ENCODE data around the gene MTARC1. TPM values are rescaled to one million over a fixed set of nuclear protein-coding genes. Genes with fewer than 3 reads are reported as not detected.
A peak's percentile ranks its signal among the peaks of the same experiment; 100 is the strongest.

Gene MTARC1
- total and polyA plus RNA-seq, 7 donors, result 5.3 to 31.4 (median 11.2) TPM

DNA sequence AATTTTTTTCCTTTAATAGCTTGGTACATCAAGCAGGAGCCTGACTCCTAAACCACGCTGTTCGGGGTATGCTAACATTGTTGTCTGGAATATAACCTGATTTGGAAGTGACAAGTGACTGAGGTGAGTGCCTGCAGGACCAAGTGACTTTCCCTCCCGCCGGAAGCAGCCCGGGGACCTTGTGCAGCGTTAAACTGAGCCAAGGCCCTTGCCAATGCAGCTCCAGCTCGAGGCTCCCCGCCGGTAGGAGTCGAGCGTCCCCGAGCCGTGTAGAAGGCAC lies 716 bp upstream of the MTARC1 start:
- 21 to 28% methylated on average over 13 of the region's 13 CpGs for WGBS, 2 donors
- DNase-seq, result no peak
- intact Hi-C loops (cut with DNase I), result no loop called here
- Histone ChIP-seq H3K36me3 (peaks cover 0 to 10% (median 0%) of the 10 kb centered on the region in 4 donors), H3K4me3 (peak overlapping the region; percentile 42 to 78 (median 62)), H3K4me1 (peaks cover 0 to 30% (median 23%) of the 10 kb centered on the region in 4 donors), H3K27ac (peak overlapping the region; percentile 65 to 83 (median 80)), H3K27me3 (no peaks in the 10 kb centered on the region), H3K9me3 (no peaks in the 10 kb centered on the region)
- TF ChIP-seq CTCF (IDR thresholded peaks at IDR 0.05), result peak in 1 of 4 experiments; percentile 3
- TF ChIP-seq EP300 (IDR thresholded peaks at IDR 0.05), result no peak

GRCh38 chr1:220787069-220787619 lies 431 bp downstream of the MTARC1 start:
- peaks cover 0 to 36% (median 23%) of the 10 kb centered on the region in 4 donors for H3K4me1 ChIP-seq
- peak; percentile 64 for DNase-seq
- H3K27ac ChIP-seq, result peak overlapping the region; percentile 65 to 83 (median 80)
- peaks cover 0 to 5% (median 0%) of the 10 kb centered on the region in 4 donors for H3K36me3 ChIP-seq
- WGBS, 2 donors, result 4 to 7% methylated on average over 32 of the region's 32 CpGs
- H3K4me3 ChIP-seq, result peak overlapping the region; percentile 42 to 78 (median 62)
- no peak for TF ChIP-seq POLR2A (IDR thresholded peaks at IDR 0.05)
- TF ChIP-seq POLR2AphosphoS5 (IDR thresholded peaks at IDR 0.05), result no peak
- no peak for TF ChIP-seq CTCF (IDR thresholded peaks at IDR 0.05)
- no peak for TF ChIP-seq EP300 (IDR thresholded peaks at IDR 0.05)
- H3K27me3 ChIP-seq, result no peaks in the 10 kb centered on the region
- H3K9me3 ChIP-seq, result no peaks in the 10 kb centered on the region
- intact Hi-C loops (cut with DNase I), result no loop called here

- Histone ChIP-seq H3K27me3 (no peaks in the 10 kb centered on the region), H3K4me1 (peaks cover 0 to 36% (median 23%) of the 10 kb centered on the region in 4 donors), H3K36me3 (peaks cover 0 to 5% (median 0%) of the 10 kb centered on the region in 4 donors), H3K9me3 (no peaks in the 10 kb centered on the region), H3K4me3 (no peak overlapping the region), H3K27ac (peak overlapping the region in 3 of 4 donors; percentile 22 to 83 (median 82))
- TF ChIP-seq CTCF (IDR thresholded peaks at IDR 0.05), result no peak
- no peak for TF ChIP-seq POLR2A (IDR thresholded peaks at IDR 0.05)
- no peak for TF ChIP-seq EP300 (IDR thresholded peaks at IDR 0.05)
- no peak for TF ChIP-seq POLR2AphosphoS5 (IDR thresholded peaks at IDR 0.05)
- peak; percentile 51 for DNase-seq
- 81 to 87% methylated on average over 7 of the region's 7 CpGs for WGBS, 2 donors
- intact Hi-C loops (cut with DNase I), result no loop called here
Measured at GRCh38 chr1:220788900-220789299, 2.2 kb downstream of the MTARC1 start.

DNA sequence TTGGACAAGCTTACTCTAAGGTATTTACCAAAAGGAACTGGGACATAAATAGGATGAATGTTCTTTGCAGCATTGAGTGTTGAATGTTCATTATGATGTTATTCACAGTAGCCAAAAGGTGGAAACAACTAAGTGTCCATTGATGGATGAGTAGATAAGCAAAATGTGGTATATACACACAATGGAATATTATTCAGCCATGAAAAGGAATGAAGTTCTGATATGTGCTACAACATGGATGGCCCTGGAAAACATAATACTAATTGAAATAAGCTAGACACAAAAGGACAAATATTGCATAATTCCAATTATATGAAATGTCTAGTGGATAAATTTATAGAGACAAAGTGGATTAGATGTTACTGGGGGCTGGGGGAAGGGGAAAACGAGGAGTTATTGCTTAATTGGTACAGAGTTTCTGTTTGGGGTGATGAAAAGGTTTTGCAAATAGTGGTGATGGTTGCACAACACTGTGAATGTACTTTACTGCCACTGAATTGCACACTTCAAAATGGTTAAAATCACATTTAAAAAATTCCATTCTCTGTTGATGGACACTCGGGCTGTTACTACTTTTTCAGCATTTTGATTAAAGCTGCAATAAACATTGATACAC lies 2.9 kb downstream of the MTARC1 start:
- intact Hi-C loops (cut with DNase I), result no loop called here
- Histone ChIP-seq H3K9me3 (no peaks in the 10 kb centered on the region), H3K4me3 (no peak overlapping the region), H3K4me1 (peaks cover 0 to 36% (median 23%) of the 10 kb centered on the region in 4 donors), H3K27me3 (no peaks in the 10 kb centered on the region), H3K36me3 (peaks cover 0 to 5% (median 0%) of the 10 kb centered on the region in 4 donors), H3K27ac (no peak overlapping the region)
- no peak for DNase-seq
- WGBS, 2 donors, result 16 to 57% methylated on average over 2 of the region's 2 CpGs
- TF ChIP-seq POLR2A (IDR thresholded peaks at IDR 0.05) (no peak), CTCF (IDR thresholded peaks at IDR 0.05) (no peak), POLR2AphosphoS5 (IDR thresholded peaks at IDR 0.05) (no peak), EP300 (IDR thresholded peaks at IDR 0.05) (no peak)
